ENCODE results near the gene CCDC194. TPM values are rescaled to one million over a fixed set of nuclear protein-coding genes. Genes with fewer than 3 reads are reported as not detected.

Gene CCDC194
- total RNA-seq, 4 donors from 2014 or later = not detected

DNA sequence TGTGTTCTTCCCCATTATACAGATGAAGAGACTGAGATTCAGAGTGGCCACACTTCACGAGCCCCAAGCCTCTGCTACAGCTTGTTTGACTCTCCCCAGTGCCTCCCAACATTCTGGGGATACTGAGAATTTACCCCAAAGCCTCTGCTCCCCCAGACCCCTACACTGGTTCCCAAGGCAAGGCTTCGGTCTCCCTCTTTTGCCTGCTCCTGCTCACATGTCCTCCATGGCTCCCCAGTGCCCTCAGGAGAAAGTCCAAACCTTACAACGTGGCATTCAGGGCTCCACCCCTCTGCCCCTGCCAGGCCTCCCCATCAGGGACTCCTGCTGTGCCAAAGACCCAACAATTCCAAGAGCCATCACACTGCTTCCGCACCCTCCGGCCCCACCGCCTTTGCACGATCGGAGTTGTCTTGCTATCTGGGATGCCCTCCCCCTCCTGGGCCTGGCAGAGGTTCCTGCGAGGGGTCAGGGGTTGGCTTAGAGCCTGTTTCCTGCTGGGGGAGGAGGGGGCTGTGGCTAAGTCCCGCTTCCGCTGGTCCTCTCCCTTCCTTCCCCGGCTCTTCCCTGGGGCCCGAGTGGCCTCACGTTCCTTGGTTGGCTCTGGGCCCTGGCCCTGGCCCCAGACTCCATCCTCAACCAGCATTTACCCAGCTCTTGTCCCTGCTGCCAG lies 41.3 kb downstream of the CCDC194 start:
- 39 to 44% methylated on average over 14 of the region's 14 CpGs for WGBS, 2 donors
- TF ChIP-seq, protein P1, sequence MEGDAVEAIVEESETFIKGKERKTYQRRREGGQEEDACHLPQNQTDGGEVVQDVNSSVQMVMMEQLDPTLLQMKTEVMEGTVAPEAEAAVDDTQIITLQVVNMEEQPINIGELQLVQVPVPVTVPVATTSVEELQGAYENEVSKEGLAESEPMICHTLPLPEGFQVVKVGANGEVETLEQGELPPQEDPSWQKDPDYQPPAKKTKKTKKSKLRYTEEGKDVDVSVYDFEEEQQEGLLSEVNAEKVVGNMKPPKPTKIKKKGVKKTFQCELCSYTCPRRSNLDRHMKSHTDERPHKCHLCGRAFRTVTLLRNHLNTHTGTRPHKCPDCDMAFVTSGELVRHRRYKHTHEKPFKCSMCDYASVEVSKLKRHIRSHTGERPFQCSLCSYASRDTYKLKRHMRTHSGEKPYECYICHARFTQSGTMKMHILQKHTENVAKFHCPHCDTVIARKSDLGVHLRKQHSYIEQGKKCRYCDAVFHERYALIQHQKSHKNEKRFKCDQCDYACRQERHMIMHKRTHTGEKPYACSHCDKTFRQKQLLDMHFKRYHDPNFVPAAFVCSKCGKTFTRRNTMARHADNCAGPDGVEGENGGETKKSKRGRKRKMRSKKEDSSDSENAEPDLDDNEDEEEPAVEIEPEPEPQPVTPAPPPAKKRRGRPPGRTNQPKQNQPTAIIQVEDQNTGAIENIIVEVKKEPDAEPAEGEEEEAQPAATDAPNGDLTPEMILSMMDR (IDR thresholded peaks at IDR 0.05) = no peak
- TF ChIP-seq POLR2A (IDR thresholded peaks at IDR 0.05) = no peak
- intact Hi-C loops (cut with DNase I; ENCODE audit: low total_unique reads) = no loop called here
- no peak for DNase-seq (ENCODE audit: low spot score in 2 of 2)
- H3K4me3 ChIP-seq (ENCODE audit: low read depth, poor library complexity, severe bottlenecking) = no peak overlapping the region

DNA sequence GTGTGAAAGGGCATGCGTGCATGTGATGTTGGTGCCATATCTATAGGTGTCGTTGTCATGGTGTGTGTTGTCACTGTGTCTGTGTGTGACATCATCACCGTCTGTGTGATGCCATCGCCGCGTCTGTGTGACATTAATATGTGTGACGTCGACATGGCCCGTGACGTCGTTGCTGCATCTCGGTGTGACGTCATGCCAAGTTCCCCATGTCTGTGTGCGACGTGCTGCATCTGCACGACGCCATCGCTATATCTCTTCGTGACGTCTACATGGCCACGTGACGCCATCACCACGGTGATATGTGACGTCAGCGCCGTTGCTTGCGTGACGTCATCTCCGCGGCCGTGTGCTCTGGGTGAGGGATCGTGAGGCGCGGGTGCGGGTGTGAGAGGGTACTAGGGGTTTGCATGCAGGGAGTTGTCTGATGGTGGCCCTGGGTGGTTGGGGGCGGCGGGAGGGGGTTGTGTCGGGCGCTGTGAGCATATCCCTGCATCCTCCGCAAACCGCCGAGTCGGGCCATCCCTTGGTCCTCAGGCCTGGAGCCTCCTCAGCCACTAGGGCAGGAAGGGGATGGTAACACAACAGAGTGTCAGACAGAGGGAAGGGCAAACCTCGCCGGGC lies 42.1 kb downstream of the CCDC194 start:
- DNase-seq (ENCODE audit: low spot score in 2 of 2) = no peak
- 88 to 89% methylated on average over 45 of the region's 45 CpGs for WGBS, 2 donors
- H3K4me3 ChIP-seq (ENCODE audit: low read depth, poor library complexity, severe bottlenecking) = no peak overlapping the region
- intact Hi-C loops (cut with DNase I; ENCODE audit: low total_unique reads) = no loop called here
- no peak for TF ChIP-seq POLR2A (IDR thresholded peaks at IDR 0.05)
- TF ChIP-seq, protein P1 (IDR thresholded peaks at IDR 0.05) = no peak

DNA sequence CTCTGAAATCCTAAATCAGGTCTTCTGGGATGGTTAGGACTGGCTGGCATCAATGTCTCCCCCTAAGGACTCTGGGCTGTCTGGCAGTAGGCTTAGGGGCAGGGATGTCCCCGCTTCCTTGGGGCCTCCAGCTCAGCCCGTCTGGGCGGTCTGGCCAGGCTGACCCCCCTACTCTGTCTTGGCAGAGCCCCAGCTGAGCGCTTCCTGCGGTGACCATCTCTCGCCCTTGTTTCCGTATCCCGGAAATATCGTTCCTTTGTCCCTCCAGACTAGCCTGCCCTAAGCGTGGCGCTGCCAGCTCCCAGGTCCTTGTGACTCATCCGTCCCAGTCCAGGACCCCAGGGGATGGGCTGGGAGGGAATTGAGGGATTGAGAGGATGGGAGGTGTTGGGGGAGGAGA lies 45.3 kb downstream of the CCDC194 start:
- intact Hi-C loops (cut with DNase I; ENCODE audit: low total_unique reads) = no loop called here
- TF ChIP-seq, protein P1 (IDR thresholded peaks at IDR 0.05) = no peak
- TF ChIP-seq POLR2A (IDR thresholded peaks at IDR 0.05) = no peak
- WGBS, 2 donors = 0 to 9% methylated on average over 12 of the region's 12 CpGs
- no peak for DNase-seq (ENCODE audit: low spot score in 2 of 2)
- no peak overlapping the region for H3K4me3 ChIP-seq (ENCODE audit: low read depth, poor library complexity, severe bottlenecking)

DNA sequence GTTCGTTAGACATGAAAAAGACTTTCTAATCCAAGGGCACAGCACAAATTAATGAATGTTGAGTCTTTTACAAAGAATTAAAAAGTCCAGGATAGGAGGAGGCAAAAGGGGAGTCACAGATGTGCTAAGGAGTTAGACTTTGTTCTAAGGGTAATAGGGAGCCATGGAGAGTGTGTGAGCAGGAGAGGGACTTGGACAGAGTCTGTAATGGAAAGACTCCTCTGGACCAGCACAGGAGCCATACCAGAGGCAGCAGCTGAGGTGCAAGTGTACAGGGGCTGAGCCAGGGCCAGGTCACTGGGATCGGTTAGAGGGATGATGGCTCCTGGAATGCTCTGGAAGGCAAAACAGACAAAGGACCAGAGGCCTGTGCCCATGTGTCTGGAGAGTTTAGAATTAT lies 46.1 kb downstream of the CCDC194 start:
- no peak for TF ChIP-seq POLR2A (IDR thresholded peaks at IDR 0.05)
- TF ChIP-seq, protein P1 (IDR thresholded peaks at IDR 0.05) = no peak
- 67% methylated on average over 2 of the region's 2 CpGs for WGBS, 2 donors
- intact Hi-C loops (cut with DNase I; ENCODE audit: low total_unique reads) = no loop called here
- H3K4me3 ChIP-seq (ENCODE audit: low read depth, poor library complexity, severe bottlenecking) = no peak overlapping the region
- no peak for DNase-seq (ENCODE audit: low spot score in 2 of 2)

DNA sequence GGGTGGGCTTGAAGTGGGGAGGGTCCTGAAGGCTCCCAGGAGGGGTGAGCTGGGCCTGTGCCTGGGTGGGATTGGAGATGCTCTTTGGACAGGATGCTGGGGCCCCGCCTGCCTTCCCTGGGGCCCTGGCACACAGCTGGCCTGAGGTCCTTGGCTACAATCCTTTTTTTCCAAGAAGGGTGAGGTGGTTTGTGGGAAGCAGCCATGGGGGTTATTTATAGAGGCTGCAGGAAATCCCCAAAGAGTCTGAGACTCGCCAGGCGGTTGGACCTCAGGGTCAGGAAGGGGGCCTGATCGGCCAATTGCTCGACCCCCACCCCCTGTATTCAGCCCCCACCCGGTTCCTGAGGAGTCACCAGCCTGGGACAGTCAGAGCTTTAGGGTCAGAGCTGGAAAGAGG lies 46.6 kb downstream of the CCDC194 start:
- no peak overlapping the region for H3K4me3 ChIP-seq (ENCODE audit: low read depth, poor library complexity, severe bottlenecking)
- no peak for DNase-seq (ENCODE audit: low spot score in 2 of 2)
- 7 to 15% methylated on average over 6 of the region's 6 CpGs for WGBS, 2 donors
- TF ChIP-seq, protein P1 (IDR thresholded peaks at IDR 0.05) = no peak
- TF ChIP-seq POLR2A (IDR thresholded peaks at IDR 0.05) = no peak
- intact Hi-C loops (cut with DNase I; ENCODE audit: low total_unique reads) = no loop called here

Data from lower leg skin (tissue), 4 donors.